HG03432 (cell line): ENCODE results near the gene NFATC2.
"Not testable (repeated sequence)": the region's sequence is repeated elsewhere in the genome, so short reads cannot be mapped to it uniquely, and the experiment has no call there.

Experiments used
- ATAC-seq: cut with Tn5 transposase; IDR thresholded peaks from one replicate; pipeline ENCODE4 v1.9.1; 2021; ENCODE audit warnings: mild to moderate bottlenecking, moderate library complexity; ENCODE audit not compliant: unreplicated experiment

Gene NFATC2

DNA sequence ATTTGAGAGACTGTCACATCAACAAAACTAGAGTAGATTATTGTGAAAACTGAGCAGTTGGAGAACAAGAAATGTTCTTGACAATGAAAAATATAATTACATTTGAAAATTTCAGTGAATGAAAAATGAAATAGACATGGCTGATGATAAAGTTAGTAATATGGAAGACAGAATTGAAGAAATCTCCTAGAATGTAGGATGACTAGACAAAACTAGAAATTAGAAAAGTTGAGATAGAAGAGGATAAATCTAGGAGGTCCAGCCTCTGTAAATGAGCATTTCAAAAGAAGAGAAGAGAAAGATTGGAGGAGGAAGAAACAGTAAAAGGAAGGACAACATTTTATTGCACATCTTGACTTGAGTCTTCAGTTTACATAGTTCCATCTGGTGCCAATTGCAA lies 178.7 kb downstream of the NFATC2 start:
- no peak for ATAC-seq

DNA sequence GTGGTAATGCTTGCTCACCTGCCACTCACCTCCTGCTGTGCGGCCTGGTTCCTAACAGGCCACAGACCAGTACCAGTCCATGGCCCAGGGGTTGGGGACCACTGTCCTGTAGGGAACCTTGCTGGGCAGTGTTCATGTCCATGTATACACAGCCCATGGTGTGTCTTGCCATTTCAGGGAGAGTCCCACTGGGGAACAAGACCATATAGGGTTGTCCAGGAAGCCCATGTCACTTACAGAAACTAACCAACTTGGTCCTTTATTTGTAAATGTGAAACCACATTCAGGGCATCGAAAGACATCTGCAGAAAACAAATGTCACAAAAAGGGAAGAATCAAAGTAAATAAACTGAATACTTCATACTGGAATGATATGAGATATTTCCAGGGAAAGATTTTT lies 179.1 kb downstream of the NFATC2 start:
- no peak for ATAC-seq

DNA sequence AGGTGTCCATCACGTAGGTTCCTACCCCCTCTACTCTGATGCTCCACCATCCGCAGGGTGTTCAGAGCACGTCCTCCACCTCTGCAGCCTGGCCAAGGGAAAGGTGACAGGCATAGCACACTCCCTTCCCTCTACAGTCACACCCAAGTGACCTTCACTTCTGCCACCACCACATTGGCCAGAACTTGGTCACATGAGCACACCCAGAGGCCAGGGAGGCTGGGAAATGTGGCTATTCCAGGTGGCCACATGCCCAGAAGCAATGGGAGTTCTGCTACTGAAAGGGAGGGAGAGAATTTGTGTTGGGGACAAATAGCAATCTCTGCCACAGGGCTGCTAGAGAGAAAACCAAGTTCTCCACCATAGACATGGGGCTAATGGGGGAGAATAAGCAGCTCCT lies 180.3 kb downstream of the NFATC2 start:
- ATAC-seq, result no peak

DNA sequence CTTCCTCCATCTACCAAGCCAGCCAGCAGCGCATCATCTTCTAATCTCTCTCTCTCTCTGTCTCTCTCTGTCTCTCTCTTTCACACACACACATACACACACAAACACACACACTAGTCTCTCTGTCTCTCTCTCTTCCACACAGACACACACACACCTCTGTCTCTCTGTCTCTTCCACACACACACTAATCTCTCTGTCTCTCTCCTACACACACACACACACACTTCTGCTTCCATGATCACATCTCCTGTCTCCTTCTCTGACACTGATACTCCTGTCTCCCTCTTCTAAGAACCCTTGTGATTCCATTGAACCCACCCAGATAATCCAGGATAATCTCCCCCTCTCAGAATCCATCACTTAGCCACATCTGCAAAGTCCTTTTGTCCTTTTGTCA lies 181.3 kb downstream of the NFATC2 start:
- no peak for ATAC-seq

DNA sequence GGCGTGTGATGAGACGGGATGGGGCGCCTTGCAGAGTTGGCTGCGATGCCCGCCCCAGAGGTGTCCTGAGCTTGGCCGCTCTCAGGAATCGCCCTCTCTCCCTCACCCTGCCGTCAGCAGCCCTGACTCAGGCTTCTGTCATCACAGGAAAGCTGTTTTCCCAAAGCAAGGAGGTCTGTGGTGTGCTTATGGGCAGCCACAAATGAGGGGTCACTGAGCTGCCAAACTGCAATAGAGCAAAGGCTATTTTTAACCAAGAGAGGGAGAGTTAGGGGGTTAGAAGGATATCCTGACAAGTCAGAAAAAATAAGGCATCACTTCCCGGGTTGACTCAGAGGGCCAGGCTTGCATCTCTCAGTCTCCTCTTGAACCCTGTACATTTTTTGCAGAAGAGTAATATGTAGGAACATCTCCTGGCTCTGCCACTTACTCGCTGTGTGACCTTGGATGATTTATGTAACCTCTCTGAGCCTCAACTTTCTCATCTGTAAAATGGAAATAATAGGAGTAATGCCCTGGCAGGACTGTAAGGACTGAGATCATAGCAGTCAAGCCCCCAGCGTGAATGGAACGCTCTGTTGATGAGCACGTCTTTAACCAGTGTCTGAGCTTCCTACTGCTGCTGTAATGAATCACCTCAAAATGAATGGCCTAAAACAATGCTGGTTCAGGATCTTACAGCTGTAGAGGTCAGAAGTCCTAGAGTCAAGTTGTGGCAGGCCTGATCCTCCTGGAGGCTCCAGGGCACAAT lies 181.9 kb downstream of the NFATC2 start:
- ATAC-seq, result no peak

DNA sequence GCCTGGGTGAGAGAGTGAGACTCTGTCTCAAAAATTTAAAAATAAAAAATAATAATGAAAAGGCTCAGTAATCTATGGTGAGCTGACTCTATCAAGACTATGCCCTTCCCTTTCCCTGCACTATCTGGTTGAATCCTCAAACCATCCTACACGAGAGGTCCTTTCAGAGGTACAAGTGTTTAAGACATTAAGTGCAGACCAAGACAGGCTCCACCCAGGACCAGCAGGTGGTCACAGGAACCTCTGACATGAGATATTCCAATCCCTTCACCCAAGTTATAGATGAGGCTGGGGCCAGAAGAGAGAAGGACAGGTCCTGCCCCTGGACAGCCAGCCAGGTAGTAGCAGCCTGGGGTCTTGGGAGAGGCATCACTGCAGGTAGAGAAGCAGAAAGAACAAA lies 182.6 kb downstream of the NFATC2 start:
- ATAC-seq, result no peak

DNA sequence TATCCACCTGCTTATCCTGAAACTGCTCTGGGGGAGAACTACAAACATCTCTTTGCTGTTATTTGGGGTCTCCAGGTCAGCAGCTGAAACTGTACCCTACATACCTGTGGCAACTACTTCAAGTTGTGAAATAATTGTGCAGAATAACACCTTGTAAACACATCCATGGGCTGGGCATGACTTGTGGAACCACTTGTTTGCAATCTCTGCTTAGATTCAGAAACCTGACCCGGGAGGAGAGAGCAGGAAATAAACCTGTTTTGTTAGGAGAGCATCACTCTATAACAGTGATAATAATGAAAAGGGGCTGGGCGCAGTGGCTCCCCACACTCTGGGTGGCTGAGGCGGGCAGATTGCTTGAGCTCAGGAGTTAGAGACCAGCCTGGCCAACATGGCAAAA lies 183.1 kb downstream of the NFATC2 start:
- ATAC-seq, result no peak

GRCh38 chr20:51358032-51358724 lies 184.3 kb downstream of the NFATC2 start:
- no peak for ATAC-seq

GRCh38 chr20:51357543-51357942 lies 185.0 kb downstream of the NFATC2 start:
- ATAC-seq, result no peak

DNA sequence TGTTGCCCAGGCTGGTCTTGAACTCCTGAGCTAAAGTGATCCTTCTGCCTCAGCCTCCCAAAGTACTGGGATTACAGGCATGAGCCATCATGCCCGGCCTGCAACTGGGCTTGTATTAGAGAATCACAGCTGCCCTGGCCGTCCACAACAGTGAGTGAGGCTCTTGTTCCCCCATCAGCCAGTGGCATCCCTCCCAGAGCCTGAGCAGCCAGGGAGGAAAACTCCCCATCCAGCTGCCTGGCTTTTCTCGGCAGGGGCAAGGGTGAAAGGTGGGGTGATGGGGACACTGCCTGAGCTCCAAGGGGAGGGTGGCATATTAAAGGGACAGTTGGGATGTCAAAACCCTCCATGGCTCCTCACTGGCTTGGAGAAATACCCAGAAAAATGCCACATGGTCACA lies 185.6 kb downstream of the NFATC2 start:
- no peak for ATAC-seq

DNA sequence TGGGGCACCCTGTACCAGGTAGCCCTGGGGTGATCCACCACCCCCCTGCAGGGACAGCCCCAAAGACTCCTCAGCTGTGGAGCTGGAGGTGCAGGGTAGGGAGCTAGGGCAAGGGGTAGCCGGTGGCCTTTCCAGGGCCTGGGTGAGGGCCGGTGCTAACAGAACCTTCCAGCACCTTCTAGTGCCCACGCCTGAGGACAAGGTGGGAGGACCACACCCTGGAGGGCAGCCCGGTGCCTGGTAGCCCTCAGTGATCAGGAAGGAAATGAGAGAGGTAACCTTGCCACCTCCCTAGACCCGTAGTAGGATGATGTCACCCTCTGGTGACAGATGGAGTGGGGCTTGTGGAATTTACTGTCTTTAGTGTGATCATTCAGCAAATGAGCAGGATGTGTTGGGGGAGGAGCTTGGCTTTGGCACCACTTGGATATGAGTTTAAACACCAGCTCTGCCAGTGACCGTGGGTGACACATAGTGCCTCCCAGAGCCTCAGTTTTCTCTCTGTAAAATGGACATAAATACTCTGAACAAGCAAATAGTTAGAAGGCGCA lies 187.7 kb downstream of the NFATC2 start:
- no peak for ATAC-seq

- ATAC-seq, result no peak
Measured at GRCh38 chr20:51354191-51354768, 188.2 kb downstream of the NFATC2 start.

DNA sequence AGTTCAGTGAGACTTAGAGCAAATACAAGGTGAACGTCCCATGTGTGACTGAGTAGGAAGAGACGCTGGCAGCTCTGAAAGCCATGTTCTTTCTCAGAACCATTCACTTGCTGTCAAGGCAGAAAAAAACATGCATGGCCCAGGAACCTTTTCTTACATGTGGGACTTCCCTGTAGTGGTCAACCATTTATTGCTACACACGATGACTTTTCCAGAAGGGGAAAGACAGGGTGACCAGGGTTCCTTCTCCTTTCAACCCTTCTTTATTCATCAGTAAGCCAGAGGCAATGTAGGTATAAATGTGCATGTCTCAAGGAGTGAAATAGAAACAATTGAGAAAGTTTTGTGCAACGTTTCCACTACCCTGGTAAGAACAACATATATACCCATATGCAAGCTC lies 189.0 kb downstream of the NFATC2 start:
- ATAC-seq, result no peak

GRCh38 chr20:51352791-51353190 lies 189.7 kb downstream of the NFATC2 start:
- ATAC-seq, result no peak

GRCh38 chr20:51350941-51351631 lies 191.4 kb downstream of the NFATC2 start:
- no peak for ATAC-seq

DNA sequence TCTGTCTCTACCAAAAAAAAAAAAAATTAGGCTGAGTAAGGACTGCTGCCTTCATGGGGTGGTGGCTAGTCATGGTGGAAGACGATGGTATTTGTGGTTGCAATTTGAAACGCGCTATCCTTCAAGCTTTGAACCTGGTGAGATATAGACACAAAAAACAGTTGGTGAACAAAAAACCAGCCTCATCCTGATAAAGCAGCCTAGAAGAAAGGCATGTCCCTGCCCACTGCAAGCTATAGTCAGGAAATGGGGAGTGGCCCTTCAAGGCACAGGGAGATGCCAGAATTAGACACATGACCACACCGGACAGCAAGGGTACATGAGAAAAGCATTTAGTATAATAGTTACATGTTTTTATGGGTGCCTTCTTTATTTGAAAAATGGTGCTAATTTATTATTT lies 193.6 kb downstream of the NFATC2 start:
- ATAC-seq, result no peak

DNA sequence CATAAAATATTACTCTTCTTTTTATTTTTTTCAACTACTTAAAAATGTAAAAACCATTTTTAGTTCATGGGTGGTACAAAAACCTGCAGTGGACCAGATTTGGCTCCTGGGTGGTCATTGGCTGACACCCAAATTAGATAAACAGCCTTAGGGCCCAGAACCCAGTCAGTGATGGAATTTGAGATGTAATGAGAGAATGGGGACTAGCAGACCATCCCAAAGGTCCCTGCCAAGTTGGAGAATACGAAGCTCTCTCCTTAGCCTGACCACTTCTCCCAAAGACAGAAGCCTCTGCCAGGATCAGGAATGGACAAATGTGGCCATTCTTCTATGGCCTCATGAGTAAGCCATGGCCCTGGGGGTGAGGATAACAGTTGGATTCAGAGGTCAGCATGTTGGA lies 194.7 kb downstream of the NFATC2 start:
- no peak for ATAC-seq

DNA sequence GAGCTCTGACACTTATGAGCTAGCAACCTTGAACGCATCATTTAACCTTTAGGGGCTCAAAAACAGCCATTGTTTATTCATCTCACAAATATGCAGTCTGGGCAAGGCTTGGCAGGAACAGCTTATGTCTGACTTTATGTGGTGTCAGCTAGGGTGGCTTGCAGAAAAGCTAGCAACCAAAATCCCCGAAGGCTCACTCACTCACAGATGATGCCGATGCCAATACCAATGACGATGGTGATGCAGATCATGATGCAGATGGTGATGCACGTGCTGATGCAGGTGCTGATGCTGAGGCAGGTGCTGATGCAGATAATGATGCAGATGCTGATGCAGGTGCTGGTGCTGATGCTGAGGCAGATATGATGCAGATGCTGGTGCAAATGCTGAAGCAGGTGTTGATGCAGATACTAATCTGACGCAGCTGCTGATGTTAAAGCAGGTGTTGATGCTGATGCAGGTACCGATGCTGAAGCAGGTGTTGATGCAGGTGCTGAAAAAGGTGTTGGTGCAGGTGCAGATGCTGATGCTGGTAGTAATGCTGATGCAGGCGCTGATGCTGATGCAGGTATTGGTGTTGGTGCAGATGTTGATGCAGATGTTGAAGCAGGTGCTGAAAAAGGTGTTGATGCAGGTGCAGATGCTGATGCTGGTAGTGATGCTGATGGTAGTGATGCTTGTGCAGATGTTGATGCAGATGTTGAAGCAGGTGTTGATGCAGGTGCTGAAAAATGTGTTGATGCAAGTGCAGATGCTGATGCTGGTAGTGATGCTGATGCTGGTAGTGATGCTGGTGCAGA lies 195.6 kb downstream of the NFATC2 start:
- no peak for ATAC-seq

DNA sequence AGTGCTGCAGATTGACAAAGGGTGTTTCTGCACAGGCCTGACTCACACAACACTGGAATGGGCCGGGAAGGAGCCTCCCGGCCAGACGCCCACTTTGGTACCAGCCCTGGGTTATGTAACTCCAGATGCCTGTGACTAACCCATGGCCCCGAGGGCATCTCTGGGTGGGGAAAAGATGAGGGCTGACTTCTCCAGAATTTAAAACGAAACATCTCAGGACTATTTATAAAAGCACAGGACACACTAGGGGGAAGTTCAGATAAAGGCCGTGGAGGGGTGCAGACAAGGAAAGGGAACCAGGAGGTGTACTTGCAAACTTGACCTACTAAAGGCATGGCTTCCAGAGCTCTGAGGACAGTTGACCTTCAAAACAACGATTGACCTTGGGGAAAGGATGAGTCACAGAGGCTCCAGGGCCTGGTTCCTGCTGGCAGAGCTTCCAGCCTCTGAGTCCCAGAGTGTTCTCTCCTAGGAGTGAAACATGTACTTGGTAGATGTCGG lies 196.9 kb downstream of the NFATC2 start:
- ATAC-seq, result no peak

DNA sequence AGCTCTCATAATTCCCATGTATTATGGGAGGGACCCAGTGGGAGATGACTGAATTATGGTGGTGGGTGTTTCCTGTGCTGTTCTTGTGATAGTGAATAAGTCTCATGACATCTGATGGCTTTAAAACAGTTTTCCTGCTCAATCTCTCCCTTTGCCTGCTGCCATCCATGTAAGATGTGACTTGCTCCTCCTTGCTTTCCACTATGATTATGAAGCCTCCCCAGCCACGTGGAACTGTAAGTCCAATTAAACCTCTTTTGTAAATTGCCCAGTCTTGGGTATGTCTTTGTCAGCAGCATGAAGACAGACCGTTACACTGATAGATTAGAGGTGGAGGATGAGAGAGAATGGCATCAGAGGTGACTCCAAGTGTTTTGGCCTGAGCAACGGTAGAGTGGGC lies 198.7 kb downstream of the NFATC2 start:
- ATAC-seq, result not testable (repeated sequence)
